PC-9 (cell line): ENCODE measurements around the gene CHST3. TPM values are rescaled to one million over a fixed set of nuclear protein-coding genes. Genes with fewer than 3 reads are reported as not detected.

Experiments
- BruUV-seq: library from RNA; stranded (reverse); fragments of 400-500 nt; replicated peaks from 2 replicates; lab custom pipeline; 2021; lab: Mats Ljungman, UMichigan
- CTCF ChIA-PET: fragments of 300-600 bp; sonication (Branson Sonifier 250); formaldehyde crosslinking; loops from one replicate; lab custom pipeline; 2022; ENCODE audit warnings: antibody characterized with exemption; lab: Charles Lee
- POLR2A ChIA-PET: fragments of 300-600 bp; sonication (Branson Sonifier 250); formaldehyde crosslinking; loops from one replicate; lab custom pipeline; 2022; ENCODE audit warnings: antibody characterized with exemption; ENCODE audit not compliant: unreplicated experiment; lab: Charles Lee
- DNase-seq, 2 experiments: peaks; one replicate each; pipeline versions ENCODE4 v3.0.0 to v3.0.0-alpha.2; 2015 to 2022; ENCODE audit warnings: mixed read lengths in 1 of 2
- H2AFZ ChIP-seq: fragments of 200-600 bp; sonication (generic); 2 replicates; pipeline ENCODE4 v1.8.1; 2017; ENCODE audit warnings: antibody characterized with exemption
- H3F3A ChIP-seq: fragments of 200-600 bp; sonication (generic); 2 replicates; pipeline ENCODE4 v1.8.1; 2017; ENCODE audit warnings: antibody characterized with exemption, mild to moderate bottlenecking, low read depth; ENCODE audit not compliant: insufficient read depth
- H3K27ac ChIP-seq: fragments of 200-600 bp; sonication (generic); 2 replicates; pipeline ENCODE4 v1.6.1; 2016; ENCODE audit warnings: mixed run types
- H3K27me3 ChIP-seq: fragments of 200-600 bp; sonication (generic); 2 replicates; pipeline ENCODE4 v1.6.1; 2016; ENCODE audit warnings: low read depth, mixed run types; ENCODE audit not compliant: insufficient read depth
- H3K36me3 ChIP-seq: fragments of 200-600 bp; sonication (generic); 2 replicates; pipeline ENCODE4 v1.6.1; 2016; ENCODE audit warnings: low read depth, mixed run types
- H3K4me1 ChIP-seq: fragments of 200-600 bp; sonication (generic); replicated peaks from 2 replicates; pipeline ENCODE4 v1.6.1; 2016; ENCODE audit warnings: mixed run types; ENCODE audit not compliant: insufficient read depth
- H3K4me2 ChIP-seq: fragments of 200-600 bp; sonication (generic); 2 replicates; pipeline ENCODE4 v1.6.1; 2017; ENCODE audit warnings: mixed run types
- H3K4me3 ChIP-seq: fragments of 200-600 bp; sonication (generic); 2 replicates; pipeline ENCODE4 v1.6.1; 2016; ENCODE audit warnings: mixed run types
- H3K79me2 ChIP-seq: fragments of 200-600 bp; sonication (generic); 2 replicates; pipeline ENCODE4 v1.6.1; 2017; ENCODE audit warnings: low read depth, mixed run types
- H3K9me2 ChIP-seq: fragments of 200-600 bp; sonication (generic); 2 replicates; pipeline ENCODE4 v1.8.1; 2017; ENCODE audit warnings: mild to moderate bottlenecking; ENCODE audit not compliant: insufficient read depth
- H3K9me3 ChIP-seq: fragments of 200-600 bp; sonication (generic); 2 replicates; pipeline ENCODE4 v1.8.1; 2016; ENCODE audit warnings: low read depth; ENCODE audit not compliant: insufficient read depth
- H4K20me1 ChIP-seq: fragments of 200-600 bp; sonication (generic); 2 replicates; pipeline ENCODE4 v1.8.1; 2017; ENCODE audit not compliant: insufficient read depth
- EZH2 ChIP-seq: fragments of 200-600 bp; sonication (generic); IDR thresholded peaks from 2 replicates; pipeline ENCODE4 v1.8.0; 2017; ENCODE audit warnings: antibody characterized with exemption, low read depth
- intact Hi-C: fragments of 100-400 bp; cut with micrococcal nuclease; formaldehyde crosslinking; loops from one replicate; pipeline ENCODE4 v1.10.0; 2022; ENCODE audit not compliant: unreplicated experiment
- total RNA-seq: library from RNA; stranded (reverse); gene quantifications from 2 replicates; pipeline ENCODE4 v1.2.3, GENCODE V29; 2021
- TF ChIP-seq, protein P1 (sequence below): fragments of 200-600 bp; sonication (generic); conservative IDR thresholded peaks from 2 replicates; pipeline ENCODE4 v1.6.1; 2017; ENCODE audit warnings: mixed run types, antibody characterized with exemption, mild to moderate bottlenecking, moderate library complexity

Gene CHST3
- total RNA-seq, 1 experiment from 2014 or later: 23.3 TPM

DNA sequence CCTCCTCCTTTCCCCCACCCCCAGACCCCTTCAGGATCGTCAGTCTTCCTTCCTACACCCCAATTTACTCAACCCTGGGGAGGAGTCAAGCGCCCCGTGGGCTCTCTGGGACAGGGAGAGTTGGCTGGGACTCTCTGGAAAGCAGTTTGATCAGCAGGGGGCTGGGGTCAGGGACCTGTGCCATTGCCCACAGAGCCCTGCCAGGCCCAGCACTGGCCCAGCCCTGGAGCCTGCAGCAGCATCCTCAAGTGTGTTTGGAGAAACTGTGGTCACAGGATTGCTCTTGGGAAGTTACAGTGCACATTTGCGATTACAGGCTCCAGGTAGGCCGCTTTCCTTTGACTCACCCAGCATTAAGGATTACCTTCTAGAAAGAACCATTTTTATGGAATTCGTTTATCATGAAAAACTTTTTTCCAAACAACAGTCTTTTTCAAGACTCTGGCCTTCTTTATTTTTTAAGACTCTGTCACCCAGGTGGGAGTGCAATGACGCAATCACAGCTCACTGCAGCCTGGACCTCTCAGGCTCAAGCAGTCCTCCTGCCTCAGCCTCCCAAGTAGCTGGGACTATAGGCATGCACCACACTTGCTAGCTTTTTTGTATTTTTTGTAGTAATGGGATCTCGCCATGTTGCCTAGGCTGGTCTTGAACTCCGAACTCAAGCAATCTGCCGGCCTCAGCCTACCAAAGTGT lies 50.7 kb downstream of the CHST3 start:
- Histone ChIP-seq H3F3A (no peaks in the 10 kb centered on the region), H3K27ac (no peak overlapping the region), H3K36me3 (no peaks in the 10 kb centered on the region), H4K20me1 (no peaks in the 10 kb centered on the region), H3K9me2 (no peaks in the 10 kb centered on the region), H3K79me2 (no peaks in the 10 kb centered on the region), H3K27me3 (no peaks in the 10 kb centered on the region), H3K4me3 (no peak overlapping the region), H2AFZ (no peak overlapping the region), H3K4me1 (no peaks in the 10 kb centered on the region), H3K4me2 (no peak overlapping the region), H3K9me3 (no peaks in the 10 kb centered on the region)
- TF ChIP-seq, protein P1, sequence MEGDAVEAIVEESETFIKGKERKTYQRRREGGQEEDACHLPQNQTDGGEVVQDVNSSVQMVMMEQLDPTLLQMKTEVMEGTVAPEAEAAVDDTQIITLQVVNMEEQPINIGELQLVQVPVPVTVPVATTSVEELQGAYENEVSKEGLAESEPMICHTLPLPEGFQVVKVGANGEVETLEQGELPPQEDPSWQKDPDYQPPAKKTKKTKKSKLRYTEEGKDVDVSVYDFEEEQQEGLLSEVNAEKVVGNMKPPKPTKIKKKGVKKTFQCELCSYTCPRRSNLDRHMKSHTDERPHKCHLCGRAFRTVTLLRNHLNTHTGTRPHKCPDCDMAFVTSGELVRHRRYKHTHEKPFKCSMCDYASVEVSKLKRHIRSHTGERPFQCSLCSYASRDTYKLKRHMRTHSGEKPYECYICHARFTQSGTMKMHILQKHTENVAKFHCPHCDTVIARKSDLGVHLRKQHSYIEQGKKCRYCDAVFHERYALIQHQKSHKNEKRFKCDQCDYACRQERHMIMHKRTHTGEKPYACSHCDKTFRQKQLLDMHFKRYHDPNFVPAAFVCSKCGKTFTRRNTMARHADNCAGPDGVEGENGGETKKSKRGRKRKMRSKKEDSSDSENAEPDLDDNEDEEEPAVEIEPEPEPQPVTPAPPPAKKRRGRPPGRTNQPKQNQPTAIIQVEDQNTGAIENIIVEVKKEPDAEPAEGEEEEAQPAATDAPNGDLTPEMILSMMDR: no peak
- TF ChIP-seq EZH2: no peak
- BruUV-seq: no TSS peak
- intact Hi-C loops: no loop called here
- DNase-seq: no peak
- ChIA-PET POLR2A (interaction anchor here (0.6 kb wide), 1 partner anchor 13 kb away, joined by 11 read pairs; no protein-coding TSS in a partner anchor), CTCF (no interaction called here)

DNA sequence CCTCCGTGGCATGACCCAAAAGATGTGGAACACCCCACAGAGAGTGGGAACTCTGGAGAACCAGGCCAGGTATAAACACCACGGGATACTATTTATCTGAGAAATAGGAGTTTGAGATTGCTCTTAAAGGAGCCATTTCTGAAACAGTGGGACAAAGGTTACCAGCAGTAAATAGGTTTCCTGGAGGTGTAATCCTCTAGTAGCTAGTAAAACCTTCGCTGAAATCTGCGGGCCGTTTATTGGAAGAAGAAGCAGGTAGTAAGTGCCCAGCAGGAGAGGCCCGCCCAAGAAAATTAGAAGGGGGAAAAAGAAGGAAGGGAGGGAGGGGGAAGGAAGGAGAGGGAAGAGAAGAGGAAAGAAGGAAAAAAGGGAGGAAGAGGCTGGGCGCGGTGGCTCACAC lies 51.6 kb downstream of the CHST3 start:
- Histone ChIP-seq H4K20me1 (no peaks in the 10 kb centered on the region), H3K9me3 (no peaks in the 10 kb centered on the region), H3K4me3 (no peak overlapping the region), H3K27ac (no peak overlapping the region), H3K9me2 (no peaks in the 10 kb centered on the region), H3K36me3 (no peaks in the 10 kb centered on the region), H3F3A (no peaks in the 10 kb centered on the region), H3K79me2 (no peaks in the 10 kb centered on the region), H2AFZ (no peak overlapping the region), H3K4me2 (no peak overlapping the region), H3K4me1 (no peaks in the 10 kb centered on the region), H3K27me3 (no peaks in the 10 kb centered on the region)
- ChIA-PET CTCF (no interaction called here), POLR2A (no interaction called here)
- no TSS peak for BruUV-seq
- no peak for TF ChIP-seq EZH2
- DNase-seq: no peak
- intact Hi-C loops: no loop called here

DNA sequence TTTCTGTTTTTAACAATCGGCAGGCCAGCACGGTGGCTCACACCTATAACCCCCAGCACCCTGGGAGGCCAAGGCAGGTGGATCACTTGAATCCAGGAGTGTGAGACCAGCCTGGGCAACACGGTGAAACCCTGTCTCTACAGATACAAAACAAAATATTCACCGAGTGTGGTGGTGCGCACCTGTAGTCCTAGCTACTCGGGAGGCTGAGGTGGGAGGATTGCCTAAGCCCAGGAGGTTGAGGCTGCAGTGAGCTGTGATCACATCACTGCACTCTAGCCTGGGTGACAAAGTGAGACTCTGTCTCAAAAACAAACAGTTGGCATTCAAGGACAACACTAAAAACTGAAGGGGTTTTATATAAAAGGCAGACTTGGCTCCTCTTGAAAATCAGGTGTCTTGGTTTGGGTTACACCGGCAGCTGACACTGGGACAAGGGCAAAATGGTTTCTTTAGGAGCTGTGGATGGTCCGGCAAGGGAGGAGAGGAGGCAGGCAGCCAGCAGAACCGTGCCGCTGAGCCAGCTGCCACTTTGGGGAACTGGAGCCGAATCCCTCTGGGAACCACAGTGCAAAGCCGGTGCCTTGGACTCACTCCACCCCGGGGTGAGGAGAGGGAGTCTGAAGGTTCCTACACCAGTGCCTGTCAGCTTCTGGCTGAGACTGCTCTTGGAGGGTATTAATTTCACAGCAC lies 52.6 kb downstream of the CHST3 start:
- H3K79me2 ChIP-seq: no peaks in the 10 kb centered on the region
- no peaks in the 10 kb centered on the region for H3F3A ChIP-seq
- H3K9me2 ChIP-seq: no peaks in the 10 kb centered on the region
- H3K4me2 ChIP-seq: no peak overlapping the region
- DNase-seq: no peak
- intact Hi-C loops: no loop called here
- H3K4me1 ChIP-seq: 0 out of 2 replicates have a peak, but pooled peaks cover 6% of the 10 kb centered on the region
- H4K20me1 ChIP-seq: no peaks in the 10 kb centered on the region
- CTCF ChIA-PET: no interaction called here
- POLR2A ChIA-PET: interaction anchor here (0.5 kb wide), 1 partner anchor 53 kb away, joined by 4 read pairs; no protein-coding TSS in a partner anchor
- no peak overlapping the region for H3K27ac ChIP-seq
- BruUV-seq: no TSS peak
- no peaks in the 10 kb centered on the region for H3K36me3 ChIP-seq
- no peak for TF ChIP-seq EZH2
- TF ChIP-seq, protein P1: no peak
- H3K9me3 ChIP-seq: no peaks in the 10 kb centered on the region
- no peak overlapping the region for H2AFZ ChIP-seq
- no peak overlapping the region for H3K4me3 ChIP-seq
- H3K27me3 ChIP-seq: no peaks in the 10 kb centered on the region
